Panc1 (cell line): ENCODE data around the gene NUFIP1. TPM values are rescaled to one million over a fixed set of nuclear protein-coding genes. Genes with fewer than 3 reads are reported as not detected.

Experiments
- ATAC-seq: fragments of 200-7000 bp; cut with Tn5 transposase; 2 replicates; pipeline ENCODE4 v1.9.1; 2020; ENCODE audit warnings: mild to moderate bottlenecking, moderate library complexity
- BruUV-seq: library from RNA; stranded (reverse); fragments of 400-500 nt; replicated peaks from 2 replicates; lab custom pipeline; 2021; lab: Mats Ljungman, UMichigan
- CTCF ChIA-PET: fragments of 300-600 bp; sonication (Branson Sonifier 250); formaldehyde crosslinking; loops from one replicate; lab custom pipeline; 2022; ENCODE audit warnings: antibody characterized with exemption; lab: Charles Lee
- POLR2A ChIA-PET: fragments of 300-600 bp; sonication (Branson Sonifier 250); formaldehyde crosslinking; loops from one replicate; lab custom pipeline; 2022; ENCODE audit warnings: antibody characterized with exemption; lab: Charles Lee
- DNase-seq: peaks from one replicate; pipeline ENCODE4 v3.0.0-alpha.2; 2010; ENCODE audit warnings: low read depth, low spot score
- H3K27ac ChIP-seq: 2 replicates; pipeline ENCODE4 v1.5.1; 2011; ENCODE audit warnings: mild to moderate bottlenecking, low read length, inconsistent platforms
- H3K27me3 ChIP-seq: fragments of 200-500 bp; sonication (Bioruptor generic); 2 replicates; pipeline ENCODE4 v1.6.0; 2014; ENCODE audit warnings: low read length, inconsistent platforms; ENCODE audit not compliant: control insufficient read depth, insufficient read depth
- H3K36me3 ChIP-seq: fragments of 200-500 bp; sonication (Bioruptor generic); 2 replicates; pipeline ENCODE4 v1.5.1; 2014; ENCODE audit warnings: inconsistent platforms, mild to moderate bottlenecking, low read length, moderate library complexity; ENCODE audit not compliant: control insufficient read depth, insufficient read depth
- H3K4me1 ChIP-seq: 2 replicates; pipeline ENCODE4 v1.5.1; 2011; ENCODE audit warnings: inconsistent platforms, mild to moderate bottlenecking, low read length, moderate library complexity; ENCODE audit not compliant: control insufficient read depth, insufficient read depth
- H3K4me3 ChIP-seq, 2 experiments: 2 replicates each; pipeline ENCODE4 v1.5.1; 2011 to 2012; ENCODE audit warnings: low read depth in 2 of 2, low read length in 2 of 2, mild to moderate bottlenecking in 2 of 2, inconsistent platforms in 1 of 2, moderate library complexity in 1 of 2
- H3K9me3 ChIP-seq: fragments of 200-500 bp; sonication (Bioruptor generic); 2 replicates; pipeline ENCODE4 v1.5.1; 2014; ENCODE audit warnings: low read depth, mild to moderate bottlenecking, inconsistent platforms, low read length, moderate library complexity; ENCODE audit not compliant: control insufficient read depth, insufficient read depth
- POLR2AphosphoS5 ChIP-seq: IDR thresholded peaks from 2 replicates; pipeline ENCODE4 v1.6.1; 2012; ENCODE audit warnings: mild to moderate bottlenecking, low read depth, low read length, moderate library complexity
- SIN3A ChIP-seq: IDR thresholded peaks from 2 replicates; pipeline ENCODE4 v1.6.1; 2012; ENCODE audit warnings: low read depth, mild to moderate bottlenecking, low read length, moderate library complexity, borderline replicate concordance; ENCODE audit not compliant: insufficient read depth
- TCF7L2 ChIP-seq: IDR thresholded peaks from 2 replicates; pipeline ENCODE4 v1.6.1; 2011; ENCODE audit warnings: mild to moderate bottlenecking, low read depth, low read length, inconsistent platforms
- in situ Hi-C: cut with HindIII; loops from 2 replicates; pipeline ENCODE4 v1.10.0; 2016; ENCODE audit warnings: low sequenced_read_pairs, low pct_unique_long_range_greater_than_20kb
- intact Hi-C: fragments of 100-400 bp; cut with micrococcal nuclease; formaldehyde crosslinking; loops from one replicate; pipeline ENCODE4 v1.10.0; 2022; ENCODE audit not compliant: unreplicated experiment
- total RNA-seq: library from RNA; stranded (reverse); gene quantifications from one replicate; pipeline ENCODE4 v1.2.1, GENCODE V29; 2021; ENCODE audit not compliant: unreplicated experiment
- TF ChIP-seq, protein P1 (sequence below), 2 experiments: IDR thresholded peaks; 2 replicates each; pipeline ENCODE4 v1.6.1; 2011 to 2012; ENCODE audit warnings: low read depth in 2 of 2, control low read depth in 1 of 2, low read length in 1 of 2, mild to moderate bottlenecking in 1 of 2, moderate library complexity in 1 of 2; ENCODE audit not compliant: insufficient read depth in 1 of 2
- TF ChIP-seq, protein P2 (sequence below): fragments of 450-650 bp; IDR thresholded peaks from 2 replicates; pipeline ENCODE4 v1.5.1; 2017; ENCODE audit warnings: mild to moderate bottlenecking

NUFIP1 gene
- total RNA-seq, 1 experiment from 2014 or later = 6.6 TPM

DNA sequence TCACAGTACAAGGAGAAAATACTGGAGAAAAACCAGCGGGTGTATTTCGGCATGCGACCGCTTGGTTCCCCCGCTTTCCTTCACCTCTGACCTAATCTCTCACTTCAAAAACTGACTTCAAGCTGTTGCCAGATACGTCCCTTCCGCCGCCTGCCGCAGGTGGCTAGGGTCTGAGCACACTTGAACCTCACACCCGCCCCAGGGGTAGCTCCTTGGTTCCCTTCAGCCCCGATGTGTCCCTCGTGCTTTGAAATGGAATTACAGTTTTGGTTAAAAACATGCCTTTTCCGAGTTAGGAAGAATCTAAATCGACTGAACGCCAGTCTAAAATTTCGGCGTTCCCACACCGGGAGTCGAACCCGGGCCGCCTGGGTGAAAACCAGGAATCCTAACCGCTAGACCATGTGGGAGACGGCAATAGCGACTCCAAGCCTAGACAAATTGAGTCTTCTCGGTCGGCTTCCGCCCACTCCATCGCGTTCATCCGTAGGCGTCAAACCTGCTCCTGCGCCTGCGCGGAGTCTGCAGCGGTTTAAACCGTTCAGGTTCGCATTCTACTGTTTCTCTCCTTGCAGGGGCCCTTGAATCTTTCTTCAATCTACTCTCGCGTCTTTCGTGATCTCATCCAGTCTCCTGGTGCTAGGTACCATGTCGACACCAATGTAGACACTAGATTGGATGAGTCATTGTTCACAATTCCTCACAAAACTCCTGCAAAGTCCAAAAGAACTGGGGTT, 71.5 kb downstream of the NUFIP1 start (continued):
- TF ChIP-seq SIN3A = no peak

- Histone ChIP-seq H3K4me1 (no peaks in the 10 kb centered on the region), H3K9me3 (no peaks in the 10 kb centered on the region), H3K27me3 (no peaks in the 10 kb centered on the region), H3K4me3 (no peak overlapping the region), H3K27ac (no peak overlapping the region), H3K36me3 (no peaks in the 10 kb centered on the region)
- no peak for ATAC-seq
- no peak for DNase-seq
- POLR2A ChIA-PET = no interaction called here
- CTCF ChIA-PET = interaction anchor here (0.6 kb wide), 1 partner anchor 477 kb away, joined by 20 read pairs; no protein-coding TSS in a partner anchor
- BruUV-seq = no TSS peak
- TF ChIP-seq POLR2AphosphoS5 (no peak), SIN3A (no peak), TCF7L2 (no peak)
- TF ChIP-seq, protein P1, sequence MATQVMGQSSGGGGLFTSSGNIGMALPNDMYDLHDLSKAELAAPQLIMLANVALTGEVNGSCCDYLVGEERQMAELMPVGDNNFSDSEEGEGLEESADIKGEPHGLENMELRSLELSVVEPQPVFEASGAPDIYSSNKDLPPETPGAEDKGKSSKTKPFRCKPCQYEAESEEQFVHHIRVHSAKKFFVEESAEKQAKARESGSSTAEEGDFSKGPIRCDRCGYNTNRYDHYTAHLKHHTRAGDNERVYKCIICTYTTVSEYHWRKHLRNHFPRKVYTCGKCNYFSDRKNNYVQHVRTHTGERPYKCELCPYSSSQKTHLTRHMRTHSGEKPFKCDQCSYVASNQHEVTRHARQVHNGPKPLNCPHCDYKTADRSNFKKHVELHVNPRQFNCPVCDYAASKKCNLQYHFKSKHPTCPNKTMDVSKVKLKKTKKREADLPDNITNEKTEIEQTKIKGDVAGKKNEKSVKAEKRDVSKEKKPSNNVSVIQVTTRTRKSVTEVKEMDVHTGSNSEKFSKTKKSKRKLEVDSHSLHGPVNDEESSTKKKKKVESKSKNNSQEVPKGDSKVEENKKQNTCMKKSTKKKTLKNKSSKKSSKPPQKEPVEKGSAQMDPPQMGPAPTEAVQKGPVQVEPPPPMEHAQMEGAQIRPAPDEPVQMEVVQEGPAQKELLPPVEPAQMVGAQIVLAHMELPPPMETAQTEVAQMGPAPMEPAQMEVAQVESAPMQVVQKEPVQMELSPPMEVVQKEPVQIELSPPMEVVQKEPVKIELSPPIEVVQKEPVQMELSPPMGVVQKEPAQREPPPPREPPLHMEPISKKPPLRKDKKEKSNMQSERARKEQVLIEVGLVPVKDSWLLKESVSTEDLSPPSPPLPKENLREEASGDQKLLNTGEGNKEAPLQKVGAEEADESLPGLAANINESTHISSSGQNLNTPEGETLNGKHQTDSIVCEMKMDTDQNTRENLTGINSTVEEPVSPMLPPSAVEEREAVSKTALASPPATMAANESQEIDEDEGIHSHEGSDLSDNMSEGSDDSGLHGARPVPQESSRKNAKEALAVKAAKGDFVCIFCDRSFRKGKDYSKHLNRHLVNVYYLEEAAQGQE (IDR thresholded peaks at IDR 0.05; ENCODE audit: insufficient read depth in 1 of 2, low read depth in 2 of 2, low read length in 1 of 2) = no peak
- TF ChIP-seq, protein P2, sequence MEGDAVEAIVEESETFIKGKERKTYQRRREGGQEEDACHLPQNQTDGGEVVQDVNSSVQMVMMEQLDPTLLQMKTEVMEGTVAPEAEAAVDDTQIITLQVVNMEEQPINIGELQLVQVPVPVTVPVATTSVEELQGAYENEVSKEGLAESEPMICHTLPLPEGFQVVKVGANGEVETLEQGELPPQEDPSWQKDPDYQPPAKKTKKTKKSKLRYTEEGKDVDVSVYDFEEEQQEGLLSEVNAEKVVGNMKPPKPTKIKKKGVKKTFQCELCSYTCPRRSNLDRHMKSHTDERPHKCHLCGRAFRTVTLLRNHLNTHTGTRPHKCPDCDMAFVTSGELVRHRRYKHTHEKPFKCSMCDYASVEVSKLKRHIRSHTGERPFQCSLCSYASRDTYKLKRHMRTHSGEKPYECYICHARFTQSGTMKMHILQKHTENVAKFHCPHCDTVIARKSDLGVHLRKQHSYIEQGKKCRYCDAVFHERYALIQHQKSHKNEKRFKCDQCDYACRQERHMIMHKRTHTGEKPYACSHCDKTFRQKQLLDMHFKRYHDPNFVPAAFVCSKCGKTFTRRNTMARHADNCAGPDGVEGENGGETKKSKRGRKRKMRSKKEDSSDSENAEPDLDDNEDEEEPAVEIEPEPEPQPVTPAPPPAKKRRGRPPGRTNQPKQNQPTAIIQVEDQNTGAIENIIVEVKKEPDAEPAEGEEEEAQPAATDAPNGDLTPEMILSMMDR = no peak
- intact Hi-C loops (no loop called here), in situ Hi-C loops (no loop called here)
Observed at GRCh38 chr13:44912278-44913016, 76.8 kb downstream of the NUFIP1 start.

GRCh38 chr13:44908712-44909111, 80.6 kb downstream of the NUFIP1 start:
- Histone ChIP-seq H3K4me1 (no peaks in the 10 kb centered on the region), H3K36me3 (no peaks in the 10 kb centered on the region), H3K27me3 (no peaks in the 10 kb centered on the region), H3K4me3 (no peak overlapping the region), H3K9me3 (no peaks in the 10 kb centered on the region), H3K27ac (no peak overlapping the region)
- CTCF ChIA-PET = no interaction called here
- no peak for ATAC-seq
- TF ChIP-seq POLR2AphosphoS5 = no peak
- no peak for TF ChIP-seq SIN3A
- no peak for TF ChIP-seq TCF7L2
- POLR2A ChIA-PET = no interaction called here
- no TSS peak for BruUV-seq
- intact Hi-C loops (no loop called here), in situ Hi-C loops (no loop called here)
- no peak for DNase-seq
